ENCODE results near the gene ABHD5.

The ABHD5 gene

DNA sequence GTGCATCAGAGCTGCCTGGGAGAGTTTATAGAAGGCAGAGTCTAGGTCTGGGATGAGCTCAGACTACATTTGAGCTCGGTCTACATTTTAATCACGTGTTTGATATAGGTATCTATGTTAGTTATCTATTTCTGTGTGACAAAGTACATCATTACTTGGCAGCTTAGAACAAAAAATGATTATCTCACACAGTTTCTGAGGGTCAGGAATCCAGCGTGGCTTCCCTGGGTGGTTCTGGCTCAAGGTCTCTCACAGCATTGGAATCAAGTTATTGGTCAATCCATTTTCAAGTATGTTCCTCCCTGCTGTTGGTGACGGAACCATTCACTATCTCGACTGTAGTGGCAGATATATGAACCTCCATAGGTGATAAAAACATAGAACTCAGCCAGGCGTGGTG is 71.7 kb downstream of the ABHD5 start:
- DNase-seq (ENCODE audit: low spot score) = no peak
- in situ Hi-C loops (cut with MboI; ENCODE audit: low pct_unique_long_range_greater_than_20kb, low sequenced_read_pairs, unreplicated experiment) = no loop called here
- TF ChIP-seq, protein P1, sequence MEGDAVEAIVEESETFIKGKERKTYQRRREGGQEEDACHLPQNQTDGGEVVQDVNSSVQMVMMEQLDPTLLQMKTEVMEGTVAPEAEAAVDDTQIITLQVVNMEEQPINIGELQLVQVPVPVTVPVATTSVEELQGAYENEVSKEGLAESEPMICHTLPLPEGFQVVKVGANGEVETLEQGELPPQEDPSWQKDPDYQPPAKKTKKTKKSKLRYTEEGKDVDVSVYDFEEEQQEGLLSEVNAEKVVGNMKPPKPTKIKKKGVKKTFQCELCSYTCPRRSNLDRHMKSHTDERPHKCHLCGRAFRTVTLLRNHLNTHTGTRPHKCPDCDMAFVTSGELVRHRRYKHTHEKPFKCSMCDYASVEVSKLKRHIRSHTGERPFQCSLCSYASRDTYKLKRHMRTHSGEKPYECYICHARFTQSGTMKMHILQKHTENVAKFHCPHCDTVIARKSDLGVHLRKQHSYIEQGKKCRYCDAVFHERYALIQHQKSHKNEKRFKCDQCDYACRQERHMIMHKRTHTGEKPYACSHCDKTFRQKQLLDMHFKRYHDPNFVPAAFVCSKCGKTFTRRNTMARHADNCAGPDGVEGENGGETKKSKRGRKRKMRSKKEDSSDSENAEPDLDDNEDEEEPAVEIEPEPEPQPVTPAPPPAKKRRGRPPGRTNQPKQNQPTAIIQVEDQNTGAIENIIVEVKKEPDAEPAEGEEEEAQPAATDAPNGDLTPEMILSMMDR (IDR thresholded peaks at IDR 0.05; ENCODE audit: extremely low read depth, insufficient read depth, missing control alignments) = no peak

DNA sequence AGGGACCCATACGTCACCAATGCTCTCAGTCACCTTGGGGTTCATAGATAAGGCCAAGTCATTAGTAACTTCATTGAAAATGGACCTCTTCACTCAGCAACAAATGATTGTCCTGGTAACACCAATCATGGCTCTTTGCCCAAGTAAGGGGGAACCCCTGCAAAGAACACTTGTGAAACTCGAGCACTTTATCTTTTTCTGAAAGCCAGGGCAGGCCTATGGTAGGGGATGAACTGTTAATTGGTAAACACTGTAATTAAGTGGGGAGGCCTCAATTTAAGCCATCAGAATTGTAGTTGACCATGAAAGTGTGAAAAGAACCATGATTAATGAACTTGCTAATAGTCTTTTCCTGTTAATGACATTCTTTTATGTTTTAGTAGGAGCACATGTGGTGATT is 73.3 kb downstream of the ABHD5 start:
- TF ChIP-seq, protein P1 (IDR thresholded peaks at IDR 0.05; ENCODE audit: extremely low read depth, insufficient read depth, missing control alignments) = no peak

DNA sequence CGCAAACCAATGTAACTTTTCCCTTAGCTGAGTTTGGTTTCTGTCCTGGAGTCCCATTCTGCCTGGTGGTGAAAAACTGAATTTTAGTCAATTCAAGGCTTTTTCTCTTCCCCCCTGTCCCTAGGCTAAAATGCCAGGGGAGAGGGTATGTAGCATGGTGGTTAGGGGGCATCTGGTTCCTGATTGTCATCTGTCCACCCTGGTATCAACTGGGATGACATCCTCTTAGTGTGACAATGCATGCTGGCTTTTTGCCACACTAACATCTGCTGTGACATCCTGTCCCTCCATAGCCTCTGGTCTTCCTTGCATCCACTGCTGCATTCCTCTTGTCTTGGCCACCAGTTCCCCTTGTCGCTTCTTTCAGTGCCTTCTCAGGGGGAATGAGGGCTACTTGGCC is 73.7 kb downstream of the ABHD5 start:
- DNase-seq (ENCODE audit: low spot score) = no peak
- in situ Hi-C loops (cut with MboI; ENCODE audit: low pct_unique_long_range_greater_than_20kb, low sequenced_read_pairs, unreplicated experiment) = no loop called here
- TF ChIP-seq, protein P1 (IDR thresholded peaks at IDR 0.05; ENCODE audit: extremely low read depth, insufficient read depth, missing control alignments) = no peak

More for the DNA sequence above, 73.3 kb downstream of the ABHD5 start:
- in situ Hi-C loops (cut with MboI; ENCODE audit: low pct_unique_long_range_greater_than_20kb, low sequenced_read_pairs, unreplicated experiment) = no loop called here
- peak; percentile 23 for DNase-seq (ENCODE audit: low spot score)

DNA sequence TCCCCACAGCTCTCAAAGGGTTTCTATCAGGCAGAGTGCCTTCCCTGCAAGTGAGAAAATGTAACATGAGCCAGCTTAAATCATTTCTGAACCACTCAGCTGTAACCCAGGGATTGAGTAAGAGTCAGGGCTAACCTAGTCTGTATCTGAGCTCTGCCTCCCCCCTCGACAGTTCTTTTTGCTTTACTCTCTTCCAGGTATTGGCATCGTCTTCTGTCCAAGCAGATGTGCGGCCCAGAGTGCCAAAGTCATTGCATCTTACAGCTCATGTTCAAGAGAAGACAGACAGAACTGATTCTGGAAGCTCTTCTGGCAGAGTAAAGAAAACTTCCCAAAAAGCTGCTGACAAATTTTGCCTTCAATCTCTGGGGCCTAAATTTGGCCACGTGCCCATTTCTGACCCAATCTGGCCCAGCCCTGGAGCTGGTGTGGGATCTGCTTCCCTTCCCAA is 74.8 kb downstream of the ABHD5 start:
- TF ChIP-seq, protein P1 (IDR thresholded peaks at IDR 0.05; ENCODE audit: extremely low read depth, insufficient read depth, missing control alignments) = no peak
- in situ Hi-C loops (cut with MboI; ENCODE audit: low pct_unique_long_range_greater_than_20kb, low sequenced_read_pairs, unreplicated experiment) = loop anchor here (5.0 kb wide), 1 partner anchor 432 kb away; no protein-coding TSS in a partner anchor
- no peak for DNase-seq (ENCODE audit: low spot score)

DNA sequence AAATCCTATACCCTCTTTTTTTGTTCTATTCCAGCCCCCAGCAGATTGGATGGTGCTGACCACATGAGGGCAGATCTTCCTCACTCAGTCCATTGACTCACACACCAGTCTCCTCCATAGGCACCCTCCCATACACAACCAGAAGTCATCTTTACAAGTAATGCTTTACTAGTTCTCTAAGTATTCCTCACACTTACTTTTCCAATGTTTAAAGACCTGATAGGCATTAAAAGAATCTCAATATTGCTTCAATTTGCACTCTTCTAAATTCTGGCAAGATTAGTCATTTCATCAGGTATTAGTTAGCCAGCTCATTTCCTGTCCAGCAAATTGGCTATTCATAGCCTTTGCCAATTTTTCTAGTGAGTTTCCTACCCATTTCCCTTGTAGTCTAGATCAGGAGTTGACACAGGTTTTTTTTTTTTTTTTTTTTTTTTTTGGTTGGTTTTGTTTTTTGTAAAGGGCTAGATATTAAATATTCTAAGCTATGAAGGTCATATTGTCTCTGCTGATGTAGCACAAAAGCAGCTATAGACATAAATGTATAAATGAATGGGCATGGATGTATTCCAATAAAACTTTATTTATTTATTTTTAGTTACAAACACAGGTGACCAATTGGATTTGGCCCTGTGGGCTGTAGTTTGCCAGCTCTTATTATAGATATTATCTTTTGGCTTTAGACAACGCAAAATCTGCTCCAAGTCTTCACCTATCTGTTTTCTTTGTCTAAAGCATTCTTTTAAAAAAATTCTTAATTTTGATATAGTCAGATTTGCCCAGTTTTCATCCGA is 76.1 kb downstream of the ABHD5 start:
- in situ Hi-C loops (cut with MboI; ENCODE audit: low pct_unique_long_range_greater_than_20kb, low sequenced_read_pairs, unreplicated experiment) = loop anchor here (5.0 kb wide), 1 partner anchor 430 kb away; no protein-coding TSS in a partner anchor

DNA sequence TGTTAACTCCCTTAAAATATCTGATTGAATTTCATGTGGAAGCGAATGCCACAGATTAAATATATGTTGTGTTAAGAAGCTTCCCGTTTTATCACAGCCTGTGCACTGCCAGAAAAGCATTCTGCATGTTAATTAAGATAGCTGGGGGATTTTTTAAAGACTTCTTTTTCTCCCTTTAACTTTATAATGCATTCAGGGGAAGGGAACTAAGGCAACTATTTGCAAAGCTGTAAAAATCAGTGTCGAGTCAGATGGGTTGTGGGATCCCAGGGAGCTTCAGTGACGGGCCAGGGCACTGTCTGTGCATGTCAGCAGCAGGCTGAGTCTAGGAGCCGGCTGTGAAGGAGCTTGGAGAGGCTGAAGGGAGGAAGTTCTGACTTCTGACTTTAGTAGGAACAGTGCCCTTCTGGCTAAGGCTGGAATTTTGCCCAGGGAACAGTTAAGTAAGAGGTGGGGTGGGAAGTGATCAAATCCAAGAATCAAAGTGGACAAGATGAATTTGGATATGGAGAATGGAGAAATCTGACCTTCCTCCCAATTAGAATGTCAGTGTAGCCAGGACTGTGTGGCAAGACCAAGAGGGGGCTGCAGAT is 77.7 kb downstream of the ABHD5 start:
- in situ Hi-C loops (cut with MboI; ENCODE audit: low pct_unique_long_range_greater_than_20kb, low sequenced_read_pairs, unreplicated experiment) = loop anchor here (5.0 kb wide), 1 partner anchor 429 kb away; no protein-coding TSS in a partner anchor
- no peak for DNase-seq (ENCODE audit: low spot score)
- TF ChIP-seq, protein P1 (IDR thresholded peaks at IDR 0.05; ENCODE audit: extremely low read depth, insufficient read depth, missing control alignments) = no peak

More for the DNA sequence above, 76.1 kb downstream of the ABHD5 start:
- TF ChIP-seq, protein P1 (IDR thresholded peaks at IDR 0.05; ENCODE audit: extremely low read depth, insufficient read depth, missing control alignments) = no peak
- no peak for DNase-seq (ENCODE audit: low spot score)
